ENCODE measurements around the gene FRMD4B. TPM values are rescaled to one million over a fixed set of nuclear protein-coding genes. Genes with fewer than 3 reads are reported as not detected.
A peak's percentile ranks its signal among the peaks of the same experiment; 100 is the strongest.

Gene FRMD4B
- total RNA-seq, 1 donor from 2014 or later, result 16.4 TPM

DNA sequence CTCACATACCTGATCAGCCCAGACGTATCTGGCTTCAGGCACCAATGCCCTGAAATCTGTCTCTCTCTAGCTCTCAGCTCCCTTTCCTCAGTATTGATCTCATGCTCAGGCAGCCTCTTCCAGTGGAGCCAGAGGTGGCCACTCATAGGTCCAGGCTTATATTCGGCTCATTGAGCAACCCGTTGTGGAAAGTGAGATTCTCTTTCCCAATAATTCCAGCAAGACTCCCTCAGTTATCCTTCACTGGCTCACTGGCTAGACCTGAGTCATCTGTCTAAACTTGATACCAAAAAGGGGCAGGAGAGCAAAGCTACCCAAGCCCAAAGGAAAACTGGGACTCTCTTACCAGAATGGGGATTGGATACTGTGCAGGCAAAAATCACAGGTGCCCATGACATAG lies 33.4 kb upstream of the FRMD4B start:
- Histone ChIP-seq H3K4me3 (ENCODE audit: low read depth, low read length) (no peak overlapping the region), H3K36me3 (ENCODE audit: control insufficient read depth, insufficient read depth, low read length) (no peaks in the 10 kb centered on the region), H3K27me3 (ENCODE audit: control insufficient read depth, insufficient read depth, low read length) (no peaks in the 10 kb centered on the region)
- TF ChIP-seq, protein P1, sequence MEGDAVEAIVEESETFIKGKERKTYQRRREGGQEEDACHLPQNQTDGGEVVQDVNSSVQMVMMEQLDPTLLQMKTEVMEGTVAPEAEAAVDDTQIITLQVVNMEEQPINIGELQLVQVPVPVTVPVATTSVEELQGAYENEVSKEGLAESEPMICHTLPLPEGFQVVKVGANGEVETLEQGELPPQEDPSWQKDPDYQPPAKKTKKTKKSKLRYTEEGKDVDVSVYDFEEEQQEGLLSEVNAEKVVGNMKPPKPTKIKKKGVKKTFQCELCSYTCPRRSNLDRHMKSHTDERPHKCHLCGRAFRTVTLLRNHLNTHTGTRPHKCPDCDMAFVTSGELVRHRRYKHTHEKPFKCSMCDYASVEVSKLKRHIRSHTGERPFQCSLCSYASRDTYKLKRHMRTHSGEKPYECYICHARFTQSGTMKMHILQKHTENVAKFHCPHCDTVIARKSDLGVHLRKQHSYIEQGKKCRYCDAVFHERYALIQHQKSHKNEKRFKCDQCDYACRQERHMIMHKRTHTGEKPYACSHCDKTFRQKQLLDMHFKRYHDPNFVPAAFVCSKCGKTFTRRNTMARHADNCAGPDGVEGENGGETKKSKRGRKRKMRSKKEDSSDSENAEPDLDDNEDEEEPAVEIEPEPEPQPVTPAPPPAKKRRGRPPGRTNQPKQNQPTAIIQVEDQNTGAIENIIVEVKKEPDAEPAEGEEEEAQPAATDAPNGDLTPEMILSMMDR (IDR thresholded peaks at IDR 0.05; ENCODE audit: insufficient read depth, low read length, poor library complexity, severe bottlenecking), result no peak
- no peak for DNase-seq (ENCODE audit: low read depth)

DNA sequence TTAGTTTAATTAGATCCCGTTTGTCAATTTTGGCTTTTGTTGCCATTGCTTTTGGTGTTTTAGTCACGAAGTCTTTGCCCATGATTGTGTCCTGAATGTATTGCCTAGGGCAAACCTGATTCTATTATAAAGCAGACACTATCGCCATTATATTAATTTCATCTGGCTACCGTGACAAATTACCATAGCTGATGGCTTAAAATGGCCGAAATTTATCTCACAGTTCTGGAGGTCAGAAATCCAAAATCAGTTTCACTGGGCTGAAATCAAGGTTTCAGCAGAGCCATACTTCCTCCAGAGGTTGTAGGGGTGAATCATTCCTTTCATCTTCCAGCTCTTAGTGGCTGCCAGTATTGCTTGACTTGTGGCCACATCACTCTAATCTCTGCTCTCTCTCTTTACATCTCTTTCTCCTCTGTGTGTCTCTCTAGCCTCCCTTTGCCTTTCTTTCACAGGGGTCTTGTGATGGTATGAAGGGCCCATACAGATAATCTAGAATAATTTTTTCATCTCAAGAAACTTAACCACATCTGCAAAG lies 31.7 kb upstream of the FRMD4B start:
- TF ChIP-seq, protein P1 (IDR thresholded peaks at IDR 0.05; ENCODE audit: insufficient read depth, low read length, poor library complexity, severe bottlenecking), result no peak
- no peak for DNase-seq (ENCODE audit: low read depth)
- H3K36me3 ChIP-seq (ENCODE audit: control insufficient read depth, insufficient read depth, low read length), result no peaks in the 10 kb centered on the region
- H3K27me3 ChIP-seq (ENCODE audit: control insufficient read depth, insufficient read depth, low read length), result no peaks in the 10 kb centered on the region
- H3K4me3 ChIP-seq (ENCODE audit: low read depth, low read length), result no peak overlapping the region

DNA sequence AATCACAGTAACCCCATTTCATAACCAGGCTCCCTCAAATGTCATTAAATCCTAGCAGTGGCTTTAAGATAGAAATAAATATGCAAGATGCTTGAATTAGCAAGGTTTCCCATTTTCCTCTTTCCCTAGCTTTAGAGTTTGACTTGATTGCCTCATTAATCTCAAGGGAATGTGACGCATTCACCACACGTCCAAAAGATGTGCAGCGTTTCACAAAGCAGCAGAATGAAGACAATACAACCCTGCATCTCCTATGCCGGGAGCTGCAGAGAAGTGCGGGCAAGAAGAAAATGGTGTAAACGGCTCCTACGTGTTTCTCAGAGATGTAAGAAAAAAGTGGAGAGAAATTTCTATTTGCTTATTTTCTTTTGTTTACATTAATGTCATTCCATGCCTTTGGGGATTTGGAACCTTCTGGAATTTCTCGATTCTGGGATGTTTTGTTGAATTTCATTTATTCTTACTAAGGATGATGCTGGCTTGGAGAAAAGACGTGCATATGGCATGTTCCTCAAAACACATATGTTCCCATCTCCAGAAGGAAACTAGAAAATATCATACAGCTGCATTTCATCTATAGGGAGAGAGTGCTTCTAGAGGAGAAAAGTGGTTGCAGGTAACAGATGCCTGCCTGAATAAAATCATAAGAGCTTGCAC lies 27.8 kb upstream of the FRMD4B start:
- Histone ChIP-seq H3K36me3 (ENCODE audit: control insufficient read depth, insufficient read depth, low read length) (no peaks in the 10 kb centered on the region), H3K27me3 (ENCODE audit: control insufficient read depth, insufficient read depth, low read length) (no peaks in the 10 kb centered on the region), H3K4me3 (ENCODE audit: low read depth, low read length) (no peak overlapping the region)
- DNase-seq (ENCODE audit: low read depth), result no peak
- TF ChIP-seq, protein P1 (IDR thresholded peaks at IDR 0.05; ENCODE audit: insufficient read depth, low read length, poor library complexity, severe bottlenecking), result no peak

DNA sequence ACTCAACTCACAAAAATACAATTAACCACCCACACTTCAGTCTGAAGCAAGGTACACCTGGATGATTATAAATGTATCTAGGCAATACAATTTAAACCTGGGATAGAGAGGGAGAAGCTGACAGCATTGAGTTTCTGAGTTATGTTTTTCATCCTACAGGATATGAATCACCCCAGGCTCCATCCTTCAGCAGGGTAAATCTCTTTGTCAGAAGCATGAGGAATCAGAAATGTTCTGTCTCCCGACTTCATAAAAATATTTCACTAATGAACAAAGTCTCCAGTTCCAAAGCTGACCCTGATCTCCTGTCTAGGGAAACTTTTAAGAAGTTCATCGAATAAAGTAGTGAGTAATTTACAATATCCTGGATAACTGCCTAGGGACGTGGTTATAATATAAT lies 25.5 kb upstream of the FRMD4B start:
- no peaks in the 10 kb centered on the region for H3K36me3 ChIP-seq (ENCODE audit: control insufficient read depth, insufficient read depth, low read length)
- no peaks in the 10 kb centered on the region for H3K27me3 ChIP-seq (ENCODE audit: control insufficient read depth, insufficient read depth, low read length)
- H3K4me3 ChIP-seq (ENCODE audit: low read depth, low read length), result no peak overlapping the region
- TF ChIP-seq, protein P1 (IDR thresholded peaks at IDR 0.05; ENCODE audit: insufficient read depth, low read length, poor library complexity, severe bottlenecking), result no peak
- no peak for DNase-seq (ENCODE audit: low read depth)

DNA sequence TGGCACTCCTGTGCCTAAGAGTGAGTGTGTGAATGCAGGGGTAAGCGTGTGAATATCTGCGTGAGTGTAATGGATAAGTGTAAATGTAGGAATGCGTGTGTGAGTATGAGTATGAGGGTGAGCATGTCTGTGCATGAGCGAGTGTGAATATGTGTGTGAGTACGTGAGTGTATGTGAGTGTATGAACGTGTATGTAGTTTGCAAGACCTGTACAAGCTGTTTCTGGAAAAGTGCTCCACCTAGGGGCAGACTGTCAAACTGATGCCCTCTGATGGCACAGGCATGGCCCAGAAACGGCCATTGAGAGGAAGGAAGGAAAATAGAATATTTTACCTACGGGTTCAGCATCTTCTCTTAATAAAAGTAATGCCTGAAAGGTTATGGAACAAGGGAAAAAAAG lies 24.4 kb upstream of the FRMD4B start:
- Histone ChIP-seq H3K4me3 (ENCODE audit: low read depth, low read length) (no peak overlapping the region), H3K27me3 (ENCODE audit: control insufficient read depth, insufficient read depth, low read length) (no peaks in the 10 kb centered on the region), H3K36me3 (ENCODE audit: control insufficient read depth, insufficient read depth, low read length) (no peaks in the 10 kb centered on the region)
- TF ChIP-seq, protein P1 (IDR thresholded peaks at IDR 0.05; ENCODE audit: insufficient read depth, low read length, poor library complexity, severe bottlenecking), result peak; percentile 93
- no peak for DNase-seq (ENCODE audit: low read depth)

DNA sequence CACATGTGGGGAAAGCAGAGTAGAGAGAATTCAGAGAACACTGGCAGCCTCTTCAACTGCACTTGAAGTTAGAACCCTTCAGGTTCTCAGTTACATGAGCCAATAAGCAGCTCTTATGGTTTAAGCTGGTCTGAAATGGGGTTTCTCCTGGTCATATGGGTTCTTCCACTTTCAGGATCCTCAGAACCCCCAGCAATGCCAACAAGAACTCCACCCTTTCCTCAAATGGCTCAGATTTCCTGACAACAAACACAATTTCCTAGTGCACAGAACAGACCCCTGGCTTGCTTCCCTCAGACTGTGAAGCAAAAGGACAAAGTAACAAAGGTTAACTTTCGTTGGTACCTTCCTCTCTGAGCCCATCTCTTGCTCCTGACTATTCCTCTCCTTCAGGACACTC lies 23.9 kb upstream of the FRMD4B start:
- Histone ChIP-seq H3K36me3 (ENCODE audit: control insufficient read depth, insufficient read depth, low read length) (no peaks in the 10 kb centered on the region), H3K27me3 (ENCODE audit: control insufficient read depth, insufficient read depth, low read length) (no peaks in the 10 kb centered on the region), H3K4me3 (ENCODE audit: low read depth, low read length) (no peak overlapping the region)
- no peak for DNase-seq (ENCODE audit: low read depth)
- TF ChIP-seq, protein P1 (IDR thresholded peaks at IDR 0.05; ENCODE audit: insufficient read depth, low read length, poor library complexity, severe bottlenecking), result no peak
